Endothelial cell (in vitro differentiated cells): ENCODE data around the gene PLD6. TPM values are rescaled to one million over a fixed set of nuclear protein-coding genes. Genes with fewer than 3 reads are reported as not detected.

Source experiments
- DNase-seq: peaks from one replicate; pipeline ENCODE4 v3.0.0; 2021; ENCODE audit warnings: low spot score
- H3K27ac Mint-ChIP-seq: one replicate; pipeline ENCODE4 v1.8.0; 2021; ENCODE audit warnings: mixed read lengths, inconsistent platforms; ENCODE audit not compliant: unreplicated experiment
- H3K27me3 Mint-ChIP-seq: one replicate; pipeline ENCODE4 v1.8.0; 2021; ENCODE audit warnings: mild to moderate bottlenecking, moderate library complexity, mixed read lengths, inconsistent platforms; ENCODE audit not compliant: unreplicated experiment
- H3K36me3 Mint-ChIP-seq: one replicate; pipeline ENCODE4 v1.8.0; 2021; ENCODE audit warnings: mild to moderate bottlenecking, low read depth, mixed read lengths, inconsistent platforms; ENCODE audit not compliant: unreplicated experiment
- H3K4me1 Mint-ChIP-seq: one replicate; pipeline ENCODE4 v1.8.0; 2021; ENCODE audit warnings: mild to moderate bottlenecking, mixed read lengths, inconsistent platforms; ENCODE audit not compliant: unreplicated experiment
- H3K4me3 Mint-ChIP-seq: one replicate; pipeline ENCODE4 v1.8.0; 2021; ENCODE audit warnings: mild to moderate bottlenecking, mixed read lengths, inconsistent platforms; ENCODE audit not compliant: unreplicated experiment
- H3K9me3 Mint-ChIP-seq: one replicate; pipeline ENCODE4 v1.8.0; 2021; ENCODE audit warnings: mixed read lengths, inconsistent platforms; ENCODE audit not compliant: unreplicated experiment
- total RNA-seq: library from RNA; stranded (reverse); fragmentation: NEBNext Ultra II Directional; extraction: Animal tissue kit (Norgen Biotek cat#: 25700); gene quantifications from one replicate; pipeline ENCODE4 v1.2.1, GENCODE V29; 2021; ENCODE audit not compliant: unreplicated experiment
- TF ChIP-seq, protein P1 (sequence below): fragments of 200-600 bp; sonication (generic); IDR thresholded peaks from one replicate; pipeline ENCODE4 v1.5.0; 2021; ENCODE audit warnings: antibody characterized with exemption; ENCODE audit not compliant: unreplicated experiment

Gene PLD6
- total RNA-seq, 1 donor from 2014 or later, result 0.21 TPM

GRCh38 chr17:17180741-17181525, 25.2 kb downstream of the PLD6 start:
- no peak for DNase-seq
- H3K4me1 Mint-ChIP-seq, result peaks cover 26% of the 10 kb centered on the region
- no peaks in the 10 kb centered on the region for H3K9me3 Mint-ChIP-seq
- H3K27ac Mint-ChIP-seq, result no peak overlapping the region
- TF ChIP-seq, protein P1, sequence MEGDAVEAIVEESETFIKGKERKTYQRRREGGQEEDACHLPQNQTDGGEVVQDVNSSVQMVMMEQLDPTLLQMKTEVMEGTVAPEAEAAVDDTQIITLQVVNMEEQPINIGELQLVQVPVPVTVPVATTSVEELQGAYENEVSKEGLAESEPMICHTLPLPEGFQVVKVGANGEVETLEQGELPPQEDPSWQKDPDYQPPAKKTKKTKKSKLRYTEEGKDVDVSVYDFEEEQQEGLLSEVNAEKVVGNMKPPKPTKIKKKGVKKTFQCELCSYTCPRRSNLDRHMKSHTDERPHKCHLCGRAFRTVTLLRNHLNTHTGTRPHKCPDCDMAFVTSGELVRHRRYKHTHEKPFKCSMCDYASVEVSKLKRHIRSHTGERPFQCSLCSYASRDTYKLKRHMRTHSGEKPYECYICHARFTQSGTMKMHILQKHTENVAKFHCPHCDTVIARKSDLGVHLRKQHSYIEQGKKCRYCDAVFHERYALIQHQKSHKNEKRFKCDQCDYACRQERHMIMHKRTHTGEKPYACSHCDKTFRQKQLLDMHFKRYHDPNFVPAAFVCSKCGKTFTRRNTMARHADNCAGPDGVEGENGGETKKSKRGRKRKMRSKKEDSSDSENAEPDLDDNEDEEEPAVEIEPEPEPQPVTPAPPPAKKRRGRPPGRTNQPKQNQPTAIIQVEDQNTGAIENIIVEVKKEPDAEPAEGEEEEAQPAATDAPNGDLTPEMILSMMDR, result no peak
- peaks cover 15% of the 10 kb centered on the region for H3K27me3 Mint-ChIP-seq
- peak overlapping the region; percentile 60 for H3K4me3 Mint-ChIP-seq
- peaks cover 50% of the 10 kb centered on the region for H3K36me3 Mint-ChIP-seq

GRCh38 chr17:17180141-17180603, 26.0 kb downstream of the PLD6 start:
- H3K4me3 Mint-ChIP-seq, result no peak overlapping the region
- TF ChIP-seq, protein P1, result no peak
- DNase-seq, result no peak
- H3K27ac Mint-ChIP-seq, result no peak overlapping the region
- H3K4me1 Mint-ChIP-seq, result peaks cover 18% of the 10 kb centered on the region
- peaks cover 13% of the 10 kb centered on the region for H3K27me3 Mint-ChIP-seq
- H3K36me3 Mint-ChIP-seq, result peaks cover 45% of the 10 kb centered on the region
- H3K9me3 Mint-ChIP-seq, result no peaks in the 10 kb centered on the region

- peaks cover 11% of the 10 kb centered on the region for H3K27me3 Mint-ChIP-seq
- DNase-seq, result no peak
- TF ChIP-seq, protein P1, result no peak
- H3K4me1 Mint-ChIP-seq, result peaks cover 10% of the 10 kb centered on the region
- peaks cover 50% of the 10 kb centered on the region for H3K36me3 Mint-ChIP-seq
- H3K4me3 Mint-ChIP-seq, result no peak overlapping the region
- no peaks in the 10 kb centered on the region for H3K9me3 Mint-ChIP-seq
- no peak overlapping the region for H3K27ac Mint-ChIP-seq
Observed at GRCh38 chr17:17179371-17179827, 26.7 kb downstream of the PLD6 start.

DNA sequence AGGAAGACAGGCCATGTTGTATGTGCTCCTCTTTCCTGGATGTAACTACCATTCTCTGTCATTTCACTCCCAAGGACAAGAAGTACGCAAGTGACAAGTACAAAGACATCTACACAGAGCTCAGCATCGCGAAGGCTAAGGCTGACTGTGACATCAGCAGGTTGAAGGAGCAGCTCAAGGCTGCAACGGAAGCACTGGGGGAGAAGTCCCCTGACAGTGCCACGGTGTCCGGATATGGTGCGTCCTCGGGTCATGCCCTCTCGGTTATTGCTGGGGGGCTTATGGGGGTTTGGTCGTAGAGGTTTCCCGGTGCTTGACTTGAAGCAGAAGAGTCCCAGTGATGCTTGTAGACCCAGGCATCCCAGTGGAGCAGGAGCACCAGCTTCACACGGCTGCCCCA, 29.0 kb downstream of the PLD6 start:
- Mint-ChIP-seq H3K27me3 (peaks cover 14% of the 10 kb centered on the region), H3K4me3 (no peak overlapping the region), H3K9me3 (no peaks in the 10 kb centered on the region), H3K4me1 (peaks cover 1% of the 10 kb centered on the region), H3K27ac (peak overlapping the region; percentile 20), H3K36me3 (peaks cover 61% of the 10 kb centered on the region)
- TF ChIP-seq, protein P1, result no peak
- no peak for DNase-seq

DNA sequence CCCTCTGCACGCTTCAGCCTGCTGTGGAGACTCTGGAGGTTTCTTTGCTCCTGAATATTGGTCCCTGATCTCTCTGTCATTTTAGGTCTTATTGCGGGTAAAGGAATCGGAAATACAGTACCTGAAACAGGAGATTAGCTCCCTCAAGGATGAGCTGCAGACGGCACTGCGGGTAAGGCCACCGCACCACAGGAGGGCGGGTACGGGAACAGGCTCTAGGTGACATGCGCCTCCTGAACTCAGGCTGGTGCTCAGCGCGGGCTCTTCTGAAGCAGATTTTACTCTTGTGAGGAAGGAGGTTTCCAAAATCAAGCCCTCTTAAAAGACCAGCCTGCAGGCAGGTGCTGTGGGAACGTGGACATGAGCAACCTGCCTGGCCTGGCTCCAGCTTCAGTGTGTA, 29.8 kb downstream of the PLD6 start:
- H3K27ac Mint-ChIP-seq, result peak overlapping the region; percentile 80
- H3K36me3 Mint-ChIP-seq, result peaks cover 60% of the 10 kb centered on the region
- no peak for DNase-seq
- no peaks in the 10 kb centered on the region for H3K4me1 Mint-ChIP-seq
- no peaks in the 10 kb centered on the region for H3K9me3 Mint-ChIP-seq
- peaks cover 11% of the 10 kb centered on the region for H3K27me3 Mint-ChIP-seq
- no peak overlapping the region for H3K4me3 Mint-ChIP-seq
- TF ChIP-seq, protein P1, result no peak
